Mesenchymal stem cell (in vitro differentiated cells and primary cell): ENCODE measurements around the gene PTS.

ENCODE experiments used
- DNase-seq: peaks from one replicate; pipeline ENCODE4 v3.0.0-alpha.2; 2013
- H2AFZ ChIP-seq: one replicate; pipeline ENCODE4 v1.6.1; 2013; ENCODE audit warnings: low read depth, mild to moderate bottlenecking, control low read depth, inconsistent platforms, low read length, moderate library complexity
- H2AK5ac ChIP-seq: 2 replicates; pipeline ENCODE4 v1.6.1; 2013; ENCODE audit warnings: low read length, moderate library complexity, mild to moderate bottlenecking, inconsistent platforms; ENCODE audit not compliant: severe bottlenecking
- H2BK120ac ChIP-seq: one replicate; pipeline ENCODE4 v1.6.1; 2013; ENCODE audit warnings: low read depth, mild to moderate bottlenecking, inconsistent platforms, low read length, moderate library complexity
- H2BK12ac ChIP-seq, 2 experiments: one replicate each; pipeline ENCODE4 v1.6.1; 2013; ENCODE audit warnings: inconsistent platforms in 2 of 2, low read length in 2 of 2, mild to moderate bottlenecking in 2 of 2, moderate library complexity in 2 of 2, control low read depth in 1 of 2
- H2BK15ac ChIP-seq: one replicate; pipeline ENCODE4 v1.6.1; 2013; ENCODE audit warnings: mild to moderate bottlenecking, low read depth, inconsistent platforms; ENCODE audit not compliant: poor library complexity, severe bottlenecking
- H2BK5ac ChIP-seq: 2 replicates; pipeline ENCODE4 v1.6.1; 2013; ENCODE audit warnings: low read depth, mild to moderate bottlenecking, low read length, control low read depth, inconsistent platforms; ENCODE audit not compliant: poor library complexity, severe bottlenecking
- H3K14ac ChIP-seq, 2 experiments: one replicate each; pipeline ENCODE4 v1.6.1; 2013; ENCODE audit warnings: inconsistent platforms in 2 of 2, low read length in 2 of 2, control low read depth in 1 of 2, mild to moderate bottlenecking in 1 of 2, moderate library complexity in 1 of 2
- H3K18ac ChIP-seq, 2 experiments: one replicate each; pipeline ENCODE4 v1.6.1; 2013; ENCODE audit warnings: inconsistent platforms in 2 of 2, low read length in 2 of 2, control low read depth in 1 of 2, low read depth in 1 of 2, mild to moderate bottlenecking in 1 of 2
- H3K23ac ChIP-seq, 2 experiments: one replicate each; pipeline ENCODE4 v1.6.1; 2013; ENCODE audit warnings: inconsistent platforms in 2 of 2, low read length in 2 of 2, mild to moderate bottlenecking in 2 of 2, moderate library complexity in 2 of 2, control low read depth in 1 of 2
- H3K27ac ChIP-seq: 2 replicates; pipeline ENCODE4 v1.5.1; 2013; ENCODE audit warnings: mild to moderate bottlenecking, moderate library complexity, low read length, control low read depth, inconsistent platforms; ENCODE audit not compliant: poor library complexity, severe bottlenecking
- H3K27me3 ChIP-seq, 2 experiments: 2 replicates each; pipeline versions ENCODE4 v1.6.1 to v1.7.0; 2013; ENCODE audit warnings: low read length in 2 of 2, mild to moderate bottlenecking in 2 of 2, moderate library complexity in 2 of 2, control low read depth in 1 of 2, inconsistent platforms in 1 of 2; ENCODE audit not compliant: control insufficient read depth in 1 of 2, insufficient read depth in 1 of 2
- H3K36me3 ChIP-seq, 2 experiments: 2 replicates each; pipeline versions ENCODE4 v1.6.1 to v1.7.0; 2013; ENCODE audit warnings: low read length in 2 of 2, control low read depth in 1 of 2, inconsistent platforms in 1 of 2, low read depth in 1 of 2, mild to moderate bottlenecking in 1 of 2; ENCODE audit not compliant: insufficient read depth in 2 of 2, control insufficient read depth in 1 of 2
- H3K4ac ChIP-seq, 2 experiments: one replicate each; pipeline ENCODE4 v1.6.1; 2013; ENCODE audit warnings: inconsistent platforms in 2 of 2, low read length in 2 of 2, mild to moderate bottlenecking in 2 of 2, moderate library complexity in 2 of 2, control low read depth in 1 of 2, low read depth in 1 of 2
- H3K4me1 ChIP-seq: 2 replicates; pipeline ENCODE4 v1.6.1; 2013; ENCODE audit warnings: low read depth, low read length, control low read depth; ENCODE audit not compliant: control insufficient read depth, insufficient read depth
- H3K4me2 ChIP-seq: 2 replicates; pipeline ENCODE4 v1.6.1; 2013; ENCODE audit warnings: low read length, mild to moderate bottlenecking, inconsistent platforms; ENCODE audit not compliant: poor library complexity, severe bottlenecking
- H3K4me3 ChIP-seq, 2 experiments: 2 replicates each; pipeline versions ENCODE4 v1.5.1 to v1.7.0; 2013; ENCODE audit warnings: low read length in 2 of 2, mild to moderate bottlenecking in 2 of 2, control low read depth in 1 of 2, low read depth in 1 of 2; ENCODE audit not compliant: insufficient read depth in 1 of 2
- H3K79me1 ChIP-seq: replicated peaks from 2 replicates; pipeline ENCODE4 v1.6.1; 2013; ENCODE audit warnings: mild to moderate bottlenecking, control low read depth, low read length, inconsistent platforms; ENCODE audit not compliant: poor library complexity, severe bottlenecking
- H3K9ac ChIP-seq: 2 replicates; pipeline ENCODE4 v1.7.0; 2013; ENCODE audit warnings: mild to moderate bottlenecking, low read length, moderate library complexity
- H3K9me3 ChIP-seq: 2 replicates; pipeline ENCODE4 v1.7.0; 2013; ENCODE audit warnings: mild to moderate bottlenecking, low read length; ENCODE audit not compliant: control insufficient read depth
- H4K8ac ChIP-seq: one replicate; pipeline ENCODE4 v1.6.1; 2013; ENCODE audit warnings: inconsistent platforms, mild to moderate bottlenecking, low read length, moderate library complexity
- H4K91ac ChIP-seq: one replicate; pipeline ENCODE4 v1.6.1; 2013; ENCODE audit warnings: mild to moderate bottlenecking, low read length, inconsistent platforms
- whole genome bisulfite sequencing: methylation state at CpG from one replicate; pipeline ENCODE4 v1.1.7; 2013; ENCODE audit warnings: mixed read lengths; 5-methylcytosine and 5-hydroxymethylcytosine counted together

PTS gene

GRCh38 chr11:112179601-112180000 lies 46.6 kb upstream of the PTS start:
- Histone ChIP-seq H3K18ac (no peak overlapping the region), H4K91ac (no peak overlapping the region), H2AK5ac (no peak overlapping the region), H3K4me3 (no peak overlapping the region), H3K4ac (no peak overlapping the region), H2AFZ (no peak overlapping the region), H3K9ac (no peak overlapping the region), H2BK12ac (no peak overlapping the region), H3K79me1 (no peaks in the 10 kb centered on the region), H2BK5ac (no peak overlapping the region), H3K36me3 (no peaks in the 10 kb centered on the region), H3K27me3 (peaks cover 0 to 3% of the 10 kb centered on the region in 2 experiments), H2BK15ac (no peak overlapping the region), H3K14ac (no peak overlapping the region), H2BK120ac (no peak overlapping the region), H3K23ac (no peak overlapping the region), H3K4me1 (peaks cover 3% of the 10 kb centered on the region), H3K27ac (no peak overlapping the region), H3K9me3 (no peaks in the 10 kb centered on the region), H4K8ac (no peak overlapping the region), H3K4me2 (no peak overlapping the region)
- no peak for DNase-seq

- WGBS: 92% methylated on average over 1 of the region's 1 CpG
- no peak overlapping the region for H3K27ac ChIP-seq
Observed at GRCh38 chr11:112182867-112183266, 43.4 kb upstream of the PTS start.

GRCh38 chr11:112185883-112186282 lies 40.3 kb upstream of the PTS start:
- peaks cover 0 to 6% of the 10 kb centered on the region in 2 experiments for H3K27me3 ChIP-seq
- H2BK12ac ChIP-seq: peak overlapping the region in 1 of 2 experiments; percentile 18
- H3K9me3 ChIP-seq: no peaks in the 10 kb centered on the region
- H2AK5ac ChIP-seq: no peak overlapping the region
- H3K23ac ChIP-seq: no peak overlapping the region
- H2AFZ ChIP-seq: no peak overlapping the region
- H4K8ac ChIP-seq: no peak overlapping the region
- H3K4ac ChIP-seq: no peak overlapping the region
- H2BK120ac ChIP-seq: no peak overlapping the region
- no peak overlapping the region for H2BK15ac ChIP-seq
- H4K91ac ChIP-seq: no peak overlapping the region
- no peak overlapping the region for H3K18ac ChIP-seq
- no peak overlapping the region for H3K4me3 ChIP-seq
- no peak overlapping the region for H3K14ac ChIP-seq
- H3K9ac ChIP-seq: no peak overlapping the region
- H3K4me2 ChIP-seq: no peak overlapping the region
- H3K36me3 ChIP-seq: no peaks in the 10 kb centered on the region
- H3K4me1 ChIP-seq: no peaks in the 10 kb centered on the region
- no peak overlapping the region for H3K27ac ChIP-seq
- H3K79me1 ChIP-seq: no peaks in the 10 kb centered on the region
- no peak for DNase-seq
- no peak overlapping the region for H2BK5ac ChIP-seq

More at GRCh38 chr11:112182867-112183266, 43.4 kb upstream of the PTS start:
- Histone ChIP-seq H2AK5ac (no peak overlapping the region), H2BK15ac (no peak overlapping the region), H3K4me2 (no peak overlapping the region), H3K9me3 (no peaks in the 10 kb centered on the region), H3K79me1 (no peaks in the 10 kb centered on the region), H3K18ac (no peak overlapping the region), H3K4ac (no peak overlapping the region), H3K23ac (no peak overlapping the region), H3K4me3 (no peak overlapping the region), H2BK12ac (no peak overlapping the region), H2BK120ac (no peak overlapping the region), H3K14ac (no peak overlapping the region), H3K36me3 (no peaks in the 10 kb centered on the region), H3K4me1 (no peaks in the 10 kb centered on the region), H4K8ac (no peak overlapping the region), H2AFZ (no peak overlapping the region), H3K9ac (no peak overlapping the region), H3K27me3 (peaks cover 0 to 9% of the 10 kb centered on the region in 2 experiments), H4K91ac (no peak overlapping the region), H2BK5ac (no peak overlapping the region)
- no peak for DNase-seq

GRCh38 chr11:112186304-112186703 lies 39.9 kb upstream of the PTS start:
- Histone ChIP-seq H3K14ac (no peak overlapping the region), H3K27ac (no peak overlapping the region), H2AK5ac (no peak overlapping the region), H3K4ac (no peak overlapping the region), H2BK5ac (no peak overlapping the region), H2BK15ac (no peak overlapping the region), H2BK12ac (peak overlapping the region in 1 of 2 experiments; percentile 18), H4K8ac (no peak overlapping the region), H4K91ac (peak overlapping the region; percentile 59), H3K79me1 (no peaks in the 10 kb centered on the region), H2AFZ (no peak overlapping the region), H3K9ac (no peak overlapping the region), H3K4me2 (no peak overlapping the region), H3K27me3 (peaks cover 0 to 6% of the 10 kb centered on the region in 2 experiments), H3K9me3 (no peaks in the 10 kb centered on the region), H2BK120ac (no peak overlapping the region), H3K4me1 (no peaks in the 10 kb centered on the region), H3K23ac (no peak overlapping the region), H3K36me3 (no peaks in the 10 kb centered on the region), H3K4me3 (no peak overlapping the region), H3K18ac (no peak overlapping the region)
- no peak for DNase-seq
